ENCODE data around the gene MAN2A1.
A peak's percentile ranks its signal among the peaks of the same experiment; 100 is the strongest.

MAN2A1 gene

GRCh38 chr5:109706095-109706494, 16.4 kb downstream of the MAN2A1 start:
- no peak for DNase-seq (ENCODE audit: low read depth)

DNA sequence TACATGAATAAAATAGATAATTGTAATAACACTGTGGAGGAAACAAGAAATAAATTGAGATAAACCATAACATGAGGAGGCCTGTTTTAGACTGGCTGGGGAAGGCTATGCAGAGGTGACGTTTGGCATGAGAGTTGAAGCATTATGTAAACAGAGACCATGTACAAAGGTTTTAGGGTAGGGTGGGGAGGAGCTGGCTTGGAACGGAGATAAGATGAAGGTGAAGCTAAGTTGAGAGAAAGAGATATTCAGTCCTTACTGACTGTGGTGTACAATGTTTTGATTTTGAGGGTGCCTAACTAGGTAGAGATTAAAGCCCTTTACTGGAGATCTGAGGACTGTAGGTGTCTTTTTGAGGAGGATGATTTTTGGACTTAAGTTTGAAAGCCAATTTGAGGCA, 17.8 kb downstream of the MAN2A1 start:
- no peak for DNase-seq (ENCODE audit: low read depth)

- no peak for DNase-seq (ENCODE audit: low read depth)
These were observed 19.1 kb downstream of the MAN2A1 start for GRCh38 chr5:109708813-109709212.

- DNase-seq (ENCODE audit: low read depth) = no peak
These were observed 19.5 kb downstream of the MAN2A1 start for GRCh38 chr5:109709225-109709624.

GRCh38 chr5:109711673-109712072, 21.9 kb downstream of the MAN2A1 start:
- DNase-seq (ENCODE audit: low read depth) = no peak

DNA sequence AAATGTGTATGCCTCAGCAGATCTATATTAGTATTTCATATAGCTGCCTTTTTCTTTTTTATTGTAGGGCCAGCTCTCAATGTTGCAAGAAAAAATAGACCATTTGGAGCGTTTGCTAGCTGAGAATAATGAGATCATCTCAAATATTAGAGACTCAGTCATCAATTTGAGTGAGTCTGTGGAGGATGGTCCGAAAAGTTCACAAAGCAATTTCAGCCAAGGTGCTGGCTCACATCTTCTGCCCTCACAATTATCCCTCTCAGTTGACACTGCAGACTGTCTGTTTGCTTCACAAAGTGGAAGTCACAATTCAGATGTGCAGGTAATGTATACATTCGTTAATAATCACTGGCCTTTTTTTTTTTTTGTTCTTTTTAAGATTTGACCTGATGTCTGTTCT, 23.7 kb downstream of the MAN2A1 start:
- no peak for DNase-seq (ENCODE audit: low read depth)

GRCh38 chr5:109714592-109714991, 24.9 kb downstream of the MAN2A1 start:
- DNase-seq (ENCODE audit: low read depth) = no peak

GRCh38 chr5:109718216-109718615, 28.5 kb downstream of the MAN2A1 start:
- DNase-seq (ENCODE audit: low read depth) = no peak

DNA sequence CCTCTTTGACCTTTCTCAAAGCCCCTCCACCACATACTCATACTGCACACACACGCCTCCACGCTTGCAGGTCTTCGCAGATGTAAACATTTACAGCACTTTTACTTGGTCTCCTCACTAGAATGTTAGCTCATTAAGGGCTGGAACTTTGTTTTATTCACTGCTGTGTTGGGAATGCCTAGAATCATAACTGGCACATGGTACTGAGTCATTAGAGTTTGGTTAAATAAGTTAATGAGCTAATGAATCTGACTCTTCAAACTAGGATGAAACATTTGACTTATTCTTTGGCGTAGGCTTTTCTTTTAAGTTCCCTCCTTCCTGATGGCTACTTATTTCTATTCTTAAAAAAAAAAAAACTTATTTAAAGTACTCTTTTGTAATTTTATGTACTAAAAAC, 28.9 kb downstream of the MAN2A1 start:
- no peak for DNase-seq (ENCODE audit: low read depth)

DNA sequence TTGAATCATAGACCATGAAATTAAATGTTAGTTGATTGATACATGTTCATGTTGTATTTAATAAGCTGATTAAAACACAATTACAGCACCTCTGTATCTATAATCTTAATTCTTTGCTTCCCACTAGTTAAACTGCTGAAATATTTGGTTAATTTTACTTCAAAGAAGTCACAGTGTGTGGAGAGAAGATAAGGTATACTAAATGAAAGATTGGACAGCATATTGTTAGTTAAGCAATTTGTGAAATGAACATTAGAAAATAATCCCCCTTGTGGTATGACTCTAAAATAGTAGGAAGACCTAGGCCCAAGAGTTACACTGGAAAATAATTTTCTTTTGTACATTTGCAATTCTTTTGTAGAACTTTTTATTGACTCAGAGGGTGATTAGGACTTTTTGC, 30.3 kb downstream of the MAN2A1 start:
- DNase-seq (ENCODE audit: low read depth) = no peak

GRCh38 chr5:109721741-109722140, 32.0 kb downstream of the MAN2A1 start:
- no peak for DNase-seq (ENCODE audit: low read depth)

GRCh38 chr5:109723606-109724005, 33.9 kb downstream of the MAN2A1 start:
- DNase-seq (ENCODE audit: low read depth) = no peak

DNA sequence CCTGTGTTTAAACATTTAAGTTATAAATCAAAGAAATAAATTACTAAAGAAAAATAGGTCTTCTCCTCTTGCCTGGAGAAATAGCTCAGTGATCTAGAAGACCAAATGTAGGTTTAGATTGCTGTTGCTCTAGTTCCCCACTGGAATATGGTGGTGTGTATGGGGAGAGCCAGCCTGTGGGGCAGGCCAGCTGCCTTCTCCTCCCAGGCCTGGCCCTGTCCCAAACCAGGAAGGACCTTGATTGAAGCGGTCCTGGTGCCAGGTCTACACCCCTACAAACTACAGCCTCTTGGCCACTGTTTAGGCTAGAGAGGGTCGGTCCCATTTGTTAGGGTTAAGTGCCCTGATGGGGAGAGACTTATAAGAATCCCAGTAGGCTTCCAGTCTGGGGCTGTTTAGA, 35.4 kb downstream of the MAN2A1 start:
- DNase-seq (ENCODE audit: low read depth) = no peak

GRCh38 chr5:109739741-109740728, 50.3 kb downstream of the MAN2A1 start:
- no peak for DNase-seq (ENCODE audit: low read depth)

DNA sequence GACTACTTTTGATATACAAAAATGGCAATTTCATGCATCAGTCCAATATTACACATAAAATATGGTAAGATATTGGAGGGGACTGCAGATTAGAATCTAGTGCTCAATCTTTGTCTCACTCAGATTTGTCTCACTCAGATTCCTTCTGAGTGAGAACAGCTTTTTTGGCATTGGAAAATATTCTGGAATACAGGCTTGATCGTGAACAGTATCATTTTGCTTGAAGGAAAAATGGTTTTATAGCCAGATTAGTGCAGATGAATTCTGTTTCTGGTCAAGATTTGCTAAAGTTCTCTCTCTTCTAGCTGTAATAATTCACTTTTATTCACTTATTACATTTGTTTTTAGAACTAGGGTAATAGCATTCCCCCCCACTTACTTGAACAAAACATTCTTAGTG, 51.2 kb downstream of the MAN2A1 start:
- DNase-seq (ENCODE audit: low read depth) = no peak

DNA sequence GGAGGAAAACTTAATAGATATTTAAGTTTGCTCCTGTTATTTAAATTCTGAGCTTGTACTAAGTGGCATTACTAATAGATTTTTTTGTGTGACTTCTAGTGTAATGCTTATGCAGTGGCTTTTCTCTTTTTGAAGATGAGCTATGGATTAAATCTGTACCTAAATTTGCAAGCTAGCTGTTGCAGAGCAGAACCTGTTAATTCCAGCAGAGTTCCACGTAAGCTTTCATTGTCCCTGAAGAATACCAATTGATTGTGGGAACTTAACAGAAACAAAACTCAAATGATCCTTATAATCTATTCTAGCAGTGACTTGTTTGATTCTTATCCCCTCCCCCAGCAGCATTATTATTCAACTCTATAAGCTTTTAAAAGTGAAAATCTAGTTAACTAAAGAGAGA, 51.7 kb downstream of the MAN2A1 start:
- no peak for DNase-seq (ENCODE audit: low read depth)

- DNase-seq (ENCODE audit: low read depth) = no peak
These were observed 53.4 kb downstream of the MAN2A1 start for GRCh38 chr5:109743041-109743531.

- DNase-seq (ENCODE audit: low read depth) = peak; percentile 34
These were observed 54.1 kb downstream of the MAN2A1 start for GRCh38 chr5:109743770-109744212.

DNA sequence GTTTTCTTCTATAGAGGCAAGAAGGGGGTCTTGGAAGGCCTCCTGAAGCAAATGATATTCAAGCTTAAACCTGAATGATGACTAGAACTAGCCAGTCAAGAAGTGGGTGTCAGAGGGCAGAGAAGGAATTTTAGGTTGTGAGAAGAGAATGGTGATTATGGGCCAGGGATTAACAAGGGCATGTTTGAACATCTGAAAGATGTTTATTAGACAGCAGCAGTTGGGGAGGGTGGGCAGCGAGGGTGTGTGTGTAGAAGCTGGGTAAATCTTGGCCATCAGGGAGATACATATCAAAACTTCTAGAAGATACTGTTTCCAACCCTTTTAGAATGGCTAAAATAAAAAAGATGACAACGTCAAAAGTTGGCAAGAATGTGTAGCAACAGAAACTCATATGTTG, 54.5 kb downstream of the MAN2A1 start:
- DNase-seq (ENCODE audit: low read depth) = no peak

GRCh38 chr5:109748546-109748945, 58.8 kb downstream of the MAN2A1 start:
- DNase-seq (ENCODE audit: low read depth) = no peak

GRCh38 chr5:109750463-109750862, 60.7 kb downstream of the MAN2A1 start:
- no peak for DNase-seq (ENCODE audit: low read depth)

- no peak for DNase-seq (ENCODE audit: low read depth)
These were observed 63.6 kb downstream of the MAN2A1 start for GRCh38 chr5:109753279-109753678.

- DNase-seq (ENCODE audit: low read depth) = no peak
These were observed 64.6 kb downstream of the MAN2A1 start for GRCh38 chr5:109754319-109754718.

- DNase-seq (ENCODE audit: low read depth) = no peak
These were observed 66.0 kb downstream of the MAN2A1 start for GRCh38 chr5:109755761-109756160.
